Measurements from ENCODE around the gene FOXO3. TPM values are rescaled to one million over a fixed set of nuclear protein-coding genes. Genes with fewer than 3 reads are reported as not detected.
"Not testable (repeated sequence)": the region's sequence is repeated elsewhere in the genome, so short reads cannot be mapped to it uniquely, and the experiment has no call there.

Gene FOXO3
- total RNA-seq, 1 experiment from 2014 or later = 22.1 TPM

DNA sequence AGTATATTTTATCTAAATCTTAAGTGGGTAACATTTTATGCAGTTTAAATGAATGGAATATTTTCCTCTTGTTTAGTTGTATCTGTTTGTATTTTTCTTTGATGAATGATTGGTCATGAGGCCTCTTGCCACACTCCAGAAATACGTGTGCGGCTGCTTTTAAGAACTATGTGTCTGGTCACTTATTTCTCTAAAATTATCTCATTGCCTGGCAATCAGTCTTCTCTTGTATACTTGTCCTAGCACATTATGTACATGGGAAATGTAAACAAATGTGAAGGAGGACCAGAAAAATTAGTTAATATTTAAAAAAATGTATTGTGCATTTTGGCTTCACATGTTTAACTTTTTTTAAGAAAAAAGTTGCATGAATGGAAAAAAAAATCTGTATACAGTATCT is 123.3 kb downstream of the FOXO3 start:
- H2AFZ ChIP-seq (ENCODE audit: low read length); H3K18ac ChIP-seq (ENCODE audit: insufficient read length, low read depth, low read length); H4K5ac ChIP-seq (ENCODE audit: insufficient read length, low read depth, low read length); H3K9ac ChIP-seq (ENCODE audit: extremely low read depth, insufficient read length, low read length); H3K9me3 ChIP-seq (ENCODE audit: control insufficient read depth, low read depth, low read length); H3K56ac ChIP-seq (ENCODE audit: insufficient read length, low read depth, low read length); H3K4me2 ChIP-seq (ENCODE audit: insufficient read depth, insufficient read length, low read length); H3K23me2 ChIP-seq (ENCODE audit: insufficient read length, low read depth, low read length, poor library complexity, severe bottlenecking); H2BK12ac ChIP-seq (ENCODE audit: insufficient read length, low read depth, low read length); H4K8ac ChIP-seq (replicated peaks; ENCODE audit: insufficient read length, low read depth, low read length); H4K91ac ChIP-seq (ENCODE audit: insufficient read length, low read depth, low read length); H3T11ph ChIP-seq (ENCODE audit: low read length); H2BK120ac ChIP-seq (ENCODE audit: low read depth, low read length, poor library complexity, severe bottlenecking); H2BK20ac ChIP-seq (ENCODE audit: low read depth, low read length, poor library complexity, severe bottlenecking); H3K27ac ChIP-seq (ENCODE audit: insufficient read length, low read depth, low read length); H2AK5ac ChIP-seq (ENCODE audit: insufficient read length, low read length); H3K79me2 ChIP-seq (ENCODE audit: insufficient read depth, low read length); H2BK5ac ChIP-seq (ENCODE audit: insufficient read length, low read length); H3K36me3 Mint-ChIP-seq (ENCODE audit: insufficient read depth in 1 of 3, low read depth in 3 of 3); H4K20me1 ChIP-seq (ENCODE audit: control insufficient read depth, insufficient read depth, insufficient read length); DNase-seq; H3K27me3 Mint-ChIP-seq (ENCODE audit: low read depth); H3K79me1 ChIP-seq (ENCODE audit: insufficient read depth, low read depth, low read length, poor library complexity, severe bottlenecking); H3K4me1 ChIP-seq (ENCODE audit: insufficient read depth, low read length); H3K4me3 Mint-ChIP-seq; H3K4ac ChIP-seq (ENCODE audit: low read depth, low read length); H3K27me3 ChIP-seq (ENCODE audit: insufficient read depth, low read length); H3K23ac ChIP-seq (ENCODE audit: insufficient read length, low read depth, low read length); H2BK15ac ChIP-seq (ENCODE audit: low read depth, low read length); H3K14ac ChIP-seq (ENCODE audit: insufficient read depth, low read length); H3K9me3 Mint-ChIP-seq; H3K27ac Mint-ChIP-seq; H3K4me1 Mint-ChIP-seq: not testable (repeated sequence)
- no CpG with 5 or more reads among the region's 2 CpGs for WGBS (ENCODE audit: extremely low coverage, insufficient read length, low lambda C conversion rate)
